Caco-2 (cell line): ENCODE measurements around the gene WDR17. TPM values are rescaled to one million over a fixed set of nuclear protein-coding genes. Genes with fewer than 3 reads are reported as not detected.

ENCODE experiments used
- Bru-seq: library from RNA; stranded (reverse); fragments of 400-500 nt; gene quantifications from one replicate; lab custom pipeline; 2021; lab: Mats Ljungman, UMichigan
- BruChase-seq, 2 experiments: library from RNA; stranded (reverse); fragments of 400-500 nt; gene quantifications; one replicate each; lab custom pipeline; 2021; lab: Mats Ljungman, UMichigan
- BruUV-seq: library from RNA; stranded (reverse); fragments of 400-500 nt; replicated peaks from 2 replicates; lab custom pipeline; 2021; lab: Mats Ljungman, UMichigan
- CTCF ChIA-PET: fragments of 300-600 bp; sonication (Branson Sonifier 250); formaldehyde crosslinking; loops from one replicate; lab custom pipeline; 2022; ENCODE audit warnings: antibody characterized with exemption; lab: Charles Lee
- POLR2A ChIA-PET: fragments of 300-600 bp; sonication (Branson Sonifier 250); formaldehyde crosslinking; loops from one replicate; lab custom pipeline; 2022; ENCODE audit warnings: antibody characterized with exemption; lab: Charles Lee
- DNase-seq, 2 experiments: peaks; one replicate each; pipeline versions ENCODE4 v3.0.0 to v3.0.0-alpha.2; 2020 to 2022
- H3K27me3 ChIP-seq: replicated peaks from 2 replicates; pipeline ENCODE4 v1.6.0; 2011; ENCODE audit warnings: low read length; ENCODE audit not compliant: control insufficient read depth, insufficient read depth
- H3K36me3 ChIP-seq: 2 replicates; pipeline ENCODE4 v1.5.1; 2011; ENCODE audit warnings: low read length; ENCODE audit not compliant: control insufficient read depth, insufficient read depth
- H3K4me1 ChIP-seq: fragments of 250-450 bp; sonication (Bioruptor Pico); 2 replicates; pipeline ENCODE4 v1.5.1; 2020; ENCODE audit warnings: mild to moderate bottlenecking
- H3K4me3 ChIP-seq: 2 replicates; pipeline ENCODE4 v1.5.1; 2011; ENCODE audit warnings: low read depth, mild to moderate bottlenecking, control low read depth, low read length
- H3K9me3 ChIP-seq: fragments of 250-450 bp; sonication (Bioruptor Pico); 2 replicates; pipeline ENCODE4 v1.5.1; 2020; ENCODE audit warnings: mild to moderate bottlenecking, moderate library complexity
- H3K27ac Mint-ChIP-seq: one replicate; pipeline ENCODE4 v1.8.0; 2022; ENCODE audit warnings: mixed read lengths; ENCODE audit not compliant: unreplicated experiment
- H3K27me3 Mint-ChIP-seq: one replicate; pipeline ENCODE4 v1.8.0; 2022; ENCODE audit warnings: mixed read lengths; ENCODE audit not compliant: insufficient read depth, unreplicated experiment
- H3K36me3 Mint-ChIP-seq: one replicate; pipeline ENCODE4 v1.8.0; 2022; ENCODE audit warnings: mild to moderate bottlenecking, mixed read lengths; ENCODE audit not compliant: insufficient read depth, unreplicated experiment
- H3K4me1 Mint-ChIP-seq: one replicate; pipeline ENCODE4 v1.8.0; 2022; ENCODE audit warnings: low read depth, mixed read lengths; ENCODE audit not compliant: unreplicated experiment
- H3K4me3 Mint-ChIP-seq: one replicate; pipeline ENCODE4 v1.8.0; 2022; ENCODE audit warnings: mild to moderate bottlenecking, moderate library complexity, mixed read lengths; ENCODE audit not compliant: unreplicated experiment
- H3K9me3 Mint-ChIP-seq: one replicate; pipeline ENCODE4 v1.8.0; 2022; ENCODE audit warnings: mixed read lengths; ENCODE audit not compliant: unreplicated experiment
- intact Hi-C: fragments of 100-400 bp; cut with micrococcal nuclease; formaldehyde crosslinking; loops from one replicate; pipeline ENCODE4 v1.10.0; 2022; ENCODE audit not compliant: unreplicated experiment
- long read RNA-seq: library from polyadenylated mRNA; stranded (forward); transcript quantifications from one replicate; pipeline ENCODE4 v2.0.0, GENCODE V29; 2022
- total RNA-seq: library from RNA; stranded (reverse); gene quantifications from 2 replicates; pipeline ENCODE4 v1.2.3, GENCODE V29; 2022
- TF ChIP-seq, protein P1 (sequence below), 2 experiments: fragments of 200-600 bp in 1 of 2; IDR thresholded peaks; 1 replicate in 1 of 2; 2 replicates in 1 of 2; pipeline versions ENCODE4 v1.5.1 to v1.8.0; 2011 to 2022; ENCODE audit warnings: antibody characterized with exemption in 1 of 2, control low read depth in 1 of 2, inconsistent platforms in 1 of 2, low read depth in 1 of 2, low read length in 1 of 2, mild to moderate bottlenecking in 1 of 2, moderate library complexity in 1 of 2; ENCODE audit not compliant: insufficient read depth in 1 of 2, severe bottlenecking in 1 of 2, unreplicated experiment in 1 of 2

WDR17 gene
- 0.16 and 0.52 TPM in 2 replicates for total RNA-seq
- percentile 22 among the genes with signal in this experiment for Bru-seq, nascent RNA
- percentile 19 among the genes with signal in this experiment for BruChase-seq, experiment 1, labeled RNA remaining after a 2-hour chase
- BruChase-seq, experiment 2, labeled RNA remaining after a 6-hour chase: percentile 15 among the genes with signal in this experiment
- long read RNA-seq: 0 reads

DNA sequence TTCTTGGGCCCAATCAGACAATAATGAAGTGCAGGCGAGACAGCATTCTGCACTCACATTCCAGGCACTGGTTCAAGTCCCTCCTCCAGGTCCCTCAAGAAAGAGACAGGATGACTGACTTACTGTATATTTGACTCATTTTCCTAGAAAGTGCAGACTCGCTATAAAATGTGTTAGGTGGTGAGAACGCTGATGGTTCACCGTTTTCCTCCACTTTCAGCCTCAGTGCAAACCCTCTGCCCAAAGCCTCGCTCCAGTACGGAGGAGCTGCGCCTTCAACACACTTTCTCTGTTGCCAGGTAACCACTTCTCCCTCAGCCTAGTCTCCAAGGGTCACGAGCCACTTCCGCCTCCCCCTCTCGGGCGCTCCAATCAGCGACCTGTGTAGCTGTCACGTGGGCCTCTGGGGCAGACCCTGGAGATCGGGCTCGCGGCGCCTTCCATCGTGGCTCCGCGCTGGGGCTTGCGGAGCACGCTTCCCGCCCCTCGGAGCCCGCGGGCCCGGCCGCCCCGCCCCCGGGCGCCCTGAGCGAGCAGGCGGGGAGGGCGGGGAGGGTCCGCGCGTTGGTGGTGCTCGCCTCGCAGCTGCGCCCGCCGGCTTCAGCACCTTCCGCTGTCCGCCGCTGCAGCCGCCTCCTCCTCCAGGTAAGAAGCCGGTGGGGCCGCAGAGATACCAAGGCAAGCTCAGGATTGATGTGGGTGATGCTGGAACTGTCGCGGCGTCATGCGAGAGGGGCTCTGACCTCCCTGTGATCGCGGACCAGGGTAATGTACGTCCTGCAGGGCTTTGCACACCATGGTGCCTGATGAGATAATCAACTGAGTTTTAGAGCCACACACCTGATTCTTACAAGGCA is at the start of gene WDR17:
TSS of gene WDR17 (plus strand) at position 407 of the 857 bp plus-strand sequence. CDS start 45,740 bp downstream, outside the sequence.
- Mint-ChIP-seq H3K4me1 (no peaks in the 10 kb centered on the region), H3K36me3 (no peaks in the 10 kb centered on the region), H3K9me3 (no peaks in the 10 kb centered on the region), H3K4me3 (peak within 1 kb of the TSS; percentile 79), H3K27ac (peak within 1 kb of the TSS; percentile 76), H3K27me3 (no peaks in the 10 kb centered on the region)
- BruUV-seq: no TSS peak
- Histone ChIP-seq H3K36me3 (no peaks in the 10 kb centered on the region), H3K27me3 (no peaks in the 10 kb centered on the region), H3K9me3 (no peaks in the 10 kb centered on the region), H3K4me1 (0 out of 2 replicates have a peak, but pooled peaks cover 5% of the 10 kb centered on the region), H3K4me3 (peak within 1 kb of the TSS; percentile 43)
- intact Hi-C loops: no loop called here
- ChIA-PET POLR2A (no interaction called here), CTCF (interaction anchor here (1.0 kb wide), 1 partner anchor 275 kb away, joined by 3 read pairs; no protein-coding TSS in a partner anchor)
- DNase-seq: peak; percentile 83 to 89
- TF ChIP-seq, protein P1, sequence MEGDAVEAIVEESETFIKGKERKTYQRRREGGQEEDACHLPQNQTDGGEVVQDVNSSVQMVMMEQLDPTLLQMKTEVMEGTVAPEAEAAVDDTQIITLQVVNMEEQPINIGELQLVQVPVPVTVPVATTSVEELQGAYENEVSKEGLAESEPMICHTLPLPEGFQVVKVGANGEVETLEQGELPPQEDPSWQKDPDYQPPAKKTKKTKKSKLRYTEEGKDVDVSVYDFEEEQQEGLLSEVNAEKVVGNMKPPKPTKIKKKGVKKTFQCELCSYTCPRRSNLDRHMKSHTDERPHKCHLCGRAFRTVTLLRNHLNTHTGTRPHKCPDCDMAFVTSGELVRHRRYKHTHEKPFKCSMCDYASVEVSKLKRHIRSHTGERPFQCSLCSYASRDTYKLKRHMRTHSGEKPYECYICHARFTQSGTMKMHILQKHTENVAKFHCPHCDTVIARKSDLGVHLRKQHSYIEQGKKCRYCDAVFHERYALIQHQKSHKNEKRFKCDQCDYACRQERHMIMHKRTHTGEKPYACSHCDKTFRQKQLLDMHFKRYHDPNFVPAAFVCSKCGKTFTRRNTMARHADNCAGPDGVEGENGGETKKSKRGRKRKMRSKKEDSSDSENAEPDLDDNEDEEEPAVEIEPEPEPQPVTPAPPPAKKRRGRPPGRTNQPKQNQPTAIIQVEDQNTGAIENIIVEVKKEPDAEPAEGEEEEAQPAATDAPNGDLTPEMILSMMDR (IDR thresholded peaks at IDR 0.05; ENCODE audit: insufficient read depth in 1 of 2, low read depth in 1 of 2, low read length in 1 of 2, severe bottlenecking in 1 of 2, unreplicated experiment in 1 of 2): no peak

- Histone ChIP-seq H3K4me1 (no peaks in the 10 kb centered on the region), H3K27me3 (no peaks in the 10 kb centered on the region), H3K4me3 (no peak overlapping the region), H3K36me3 (no peaks in the 10 kb centered on the region), H3K9me3 (no peaks in the 10 kb centered on the region)
- Mint-ChIP-seq H3K36me3 (no peaks in the 10 kb centered on the region), H3K4me1 (no peaks in the 10 kb centered on the region), H3K9me3 (no peaks in the 10 kb centered on the region), H3K4me3 (no peak overlapping the region), H3K27ac (no peak overlapping the region), H3K27me3 (no peaks in the 10 kb centered on the region)
- TF ChIP-seq, protein P1 (IDR thresholded peaks at IDR 0.05; ENCODE audit: insufficient read depth in 1 of 2, low read depth in 1 of 2, low read length in 1 of 2, severe bottlenecking in 1 of 2, unreplicated experiment in 1 of 2): no peak
- no TSS peak for BruUV-seq
- no peak for DNase-seq
- intact Hi-C loops: no loop called here
- POLR2A ChIA-PET: no interaction called here
- CTCF ChIA-PET: no interaction called here
Measured at GRCh38 chr4:176016601-176017000, 49.0 kb upstream of the WDR17 start.

DNA sequence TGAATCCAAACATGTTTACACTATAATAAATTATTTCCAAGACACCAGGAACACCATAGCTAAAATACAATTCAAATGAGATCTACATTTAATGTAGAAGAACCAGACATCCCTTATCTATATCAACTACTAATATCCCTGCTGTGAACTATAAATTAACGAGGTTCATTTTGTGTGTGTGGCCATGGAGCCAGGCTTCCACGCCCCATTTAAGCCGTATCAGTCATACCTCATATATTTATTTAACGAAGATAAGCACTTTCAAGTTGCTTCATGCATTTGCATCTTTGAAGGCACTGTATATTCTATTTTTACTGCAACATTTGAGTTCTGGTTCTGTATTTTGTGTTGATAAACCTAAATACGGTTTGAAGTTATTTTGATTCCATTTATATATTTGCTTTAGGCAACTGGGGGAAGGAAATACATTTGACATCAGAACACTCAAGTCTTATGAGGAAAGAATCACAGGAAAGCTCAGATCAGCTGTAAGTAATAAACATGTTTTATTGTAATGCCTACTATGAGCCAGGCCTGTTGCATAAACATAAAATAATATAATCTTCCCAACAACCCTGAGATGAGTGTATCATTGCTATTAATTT is 45.1 kb upstream of the WDR17 start:
- H3K4me3 Mint-ChIP-seq: no peak overlapping the region
- ChIA-PET POLR2A (no interaction called here), CTCF (no interaction called here)
- intact Hi-C loops: no loop called here
- no peaks in the 10 kb centered on the region for H3K36me3 Mint-ChIP-seq
- no peak overlapping the region for H3K4me3 ChIP-seq
- no peak for DNase-seq
- H3K36me3 ChIP-seq: no peaks in the 10 kb centered on the region
- BruUV-seq: no TSS peak
- TF ChIP-seq, protein P1 (IDR thresholded peaks at IDR 0.05; ENCODE audit: insufficient read depth in 1 of 2, low read depth in 1 of 2, low read length in 1 of 2, severe bottlenecking in 1 of 2, unreplicated experiment in 1 of 2): no peak
- H3K9me3 Mint-ChIP-seq: no peaks in the 10 kb centered on the region
- H3K4me1 ChIP-seq: no peaks in the 10 kb centered on the region
- no peak overlapping the region for H3K27ac Mint-ChIP-seq
- no peaks in the 10 kb centered on the region for H3K27me3 ChIP-seq
- no peaks in the 10 kb centered on the region for H3K9me3 ChIP-seq
- no peaks in the 10 kb centered on the region for H3K4me1 Mint-ChIP-seq
- no peaks in the 10 kb centered on the region for H3K27me3 Mint-ChIP-seq
